Activated CD8-positive, alpha-beta memory T cell treated with anti-CD3 and anti-CD28 coated beads, Interleukin-2, amount 50 U/mL, for 4 hours (primary cell): ENCODE data around the gene PDK2.

Experiments
- DNase-seq: peaks from one replicate; pipeline ENCODE4 v3.0.0-alpha.2; 2020

The PDK2 gene

GRCh38 chr17:50120475-50121253 lies 25.5 kb downstream of the PDK2 start:
- no peak for DNase-seq

- DNase-seq = no peak
Measured at GRCh38 chr17:50122945-50123344, 27.8 kb downstream of the PDK2 start.

- no peak for DNase-seq
Measured at GRCh38 chr17:50123649-50124349, 28.6 kb downstream of the PDK2 start.

- DNase-seq = no peak
Measured at GRCh38 chr17:50125420-50125997, 30.4 kb downstream of the PDK2 start.

GRCh38 chr17:50127697-50128361 lies 32.7 kb downstream of the PDK2 start:
- DNase-seq = no peak

GRCh38 chr17:50128441-50129352 lies 33.5 kb downstream of the PDK2 start:
- no peak for DNase-seq

GRCh38 chr17:50129353-50129727 lies 34.2 kb downstream of the PDK2 start:
- DNase-seq = no peak

GRCh38 chr17:50129728-50130558 lies 34.8 kb downstream of the PDK2 start, which contains the start of gene SAMD14:
Gene SAMD14 (minus strand): TSS chr17:50130160. CDS start chr17:50124959, 5,201 bp downstream.
- peak; percentile 46 for DNase-seq

- DNase-seq = no peak
Measured at GRCh38 chr17:50130559-50131305, 35.6 kb downstream of the PDK2 start.

- DNase-seq = no peak
Measured at GRCh38 chr17:50132104-50132794, 37.1 kb downstream of the PDK2 start.

GRCh38 chr17:50133028-50133768 lies 38.0 kb downstream of the PDK2 start:
- no peak for DNase-seq

- DNase-seq = no peak
Measured at GRCh38 chr17:50133769-50134099, 38.6 kb downstream of the PDK2 start.

GRCh38 chr17:50134206-50135110 lies 39.3 kb downstream of the PDK2 start:
- no peak for DNase-seq

GRCh38 chr17:50135316-50136095 lies 40.4 kb downstream of the PDK2 start:
- DNase-seq = no peak

- no peak for DNase-seq
Measured at GRCh38 chr17:50136096-50136687, 41.0 kb downstream of the PDK2 start.

- DNase-seq = no peak
Measured at GRCh38 chr17:50137042-50137441, 41.9 kb downstream of the PDK2 start.

- DNase-seq = no peak
Measured at GRCh38 chr17:50139185-50139783, 44.1 kb downstream of the PDK2 start.
